GM18526 (cell line): ENCODE results near the gene HOXA9.

Experiments used
- POLR2A ChIP-seq: IDR thresholded peaks from 3 replicates; pipeline ENCODE4 v1.6.1; 2011; ENCODE audit not compliant: insufficient read length; ENCODE audit errors: extremely low read depth

HOXA9 gene

DNA sequence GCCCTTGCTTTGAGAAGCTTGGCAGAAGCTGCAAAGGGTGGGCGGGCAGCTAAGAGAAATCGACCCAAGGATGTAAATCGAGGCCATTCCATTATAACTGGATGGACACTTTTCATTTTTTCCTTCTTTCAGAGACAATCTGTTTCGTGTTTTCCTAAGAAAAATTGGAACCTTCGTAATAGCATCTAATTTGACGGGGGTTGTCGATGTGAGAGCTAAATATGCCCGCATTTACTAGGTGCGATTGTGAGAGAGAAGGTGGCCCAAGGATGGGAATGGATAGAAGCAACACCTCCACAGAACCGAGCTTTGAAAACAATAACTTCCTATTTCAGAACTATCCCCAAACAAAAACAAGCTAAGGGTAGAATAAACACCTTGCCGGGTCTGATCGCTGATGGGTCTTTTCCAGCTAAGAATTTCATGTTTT lies 33.9 kb downstream of the HOXA9 start:
- no peak for TF ChIP-seq POLR2A

- TF ChIP-seq POLR2A, result no peak
Observed at GRCh38 chr7:27130540-27131389, 34.6 kb downstream of the HOXA9 start, which contains the start of gene HOXA4. Gene HOXA4 (minus strand): TSS chr7:27130757. CDS start chr7:27130733, 24 bp downstream.

GRCh38 chr7:27129729-27130539 lies 35.4 kb downstream of the HOXA9 start:
- no peak for TF ChIP-seq POLR2A

DNA sequence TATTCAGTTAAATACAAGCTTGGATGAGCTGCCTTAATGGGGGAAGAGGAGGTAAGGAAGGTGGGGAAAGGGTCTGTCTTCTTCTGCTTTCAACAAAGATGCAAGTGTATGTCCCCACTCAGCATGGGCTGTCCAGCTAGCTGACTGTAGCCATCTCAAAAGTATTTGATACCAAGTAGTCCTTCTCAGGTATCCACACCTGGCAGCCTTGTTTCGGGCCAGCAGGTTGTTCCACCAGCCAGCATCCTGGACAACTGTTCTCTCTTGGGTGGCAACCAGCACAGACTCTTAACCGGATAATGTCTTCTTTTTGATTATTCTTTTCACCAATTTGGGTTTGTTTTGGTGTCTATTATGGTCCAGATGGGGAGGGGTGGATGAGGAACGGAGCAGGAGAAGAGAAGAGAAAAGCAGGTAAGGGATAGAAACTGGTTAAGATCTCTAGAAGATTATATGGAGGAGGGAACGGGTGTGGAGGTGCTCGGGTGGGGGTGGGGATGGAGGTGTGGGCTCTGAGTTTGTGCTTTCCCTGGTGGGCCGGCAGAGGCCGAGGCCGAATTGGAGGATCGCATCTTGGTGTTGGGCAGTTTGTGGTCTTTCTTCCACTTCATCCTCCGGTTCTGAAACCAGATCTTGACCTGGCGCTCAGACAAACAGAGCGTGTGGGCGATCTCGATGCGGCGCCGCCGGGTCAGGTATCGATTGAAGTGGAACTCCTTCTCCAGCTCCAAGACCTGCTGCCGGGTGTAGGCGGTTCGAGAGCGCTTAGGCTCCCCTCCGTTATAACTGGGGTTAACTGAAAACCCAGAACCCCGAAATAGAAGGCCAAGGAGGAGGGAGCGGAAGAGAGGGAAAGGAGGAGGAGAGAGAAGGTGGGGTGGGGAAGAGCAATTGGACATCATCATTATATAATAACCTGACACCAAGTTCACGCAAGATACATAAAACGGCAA lies 36.3 kb downstream of the HOXA9 start:
- no peak for TF ChIP-seq POLR2A

DNA sequence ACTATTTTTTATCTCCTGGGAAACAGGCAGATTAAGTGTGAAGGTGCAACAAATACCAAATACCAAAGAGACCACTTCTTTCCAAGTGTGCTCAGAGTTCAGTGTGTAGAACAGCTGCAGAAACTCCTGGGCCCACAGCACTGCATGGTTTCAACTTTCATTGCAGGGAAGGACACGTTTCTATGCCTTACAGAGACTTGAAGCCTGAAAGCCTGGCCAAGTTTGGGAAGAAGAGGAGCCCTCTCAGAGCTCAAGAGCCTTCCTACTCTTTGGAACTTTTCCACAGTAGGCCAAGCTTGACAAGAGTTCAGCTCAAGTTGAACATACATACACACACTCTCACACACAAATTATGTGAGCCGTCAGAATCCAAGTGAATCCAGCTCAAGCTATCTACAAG lies 37.3 kb downstream of the HOXA9 start:
- no peak for TF ChIP-seq POLR2A

DNA sequence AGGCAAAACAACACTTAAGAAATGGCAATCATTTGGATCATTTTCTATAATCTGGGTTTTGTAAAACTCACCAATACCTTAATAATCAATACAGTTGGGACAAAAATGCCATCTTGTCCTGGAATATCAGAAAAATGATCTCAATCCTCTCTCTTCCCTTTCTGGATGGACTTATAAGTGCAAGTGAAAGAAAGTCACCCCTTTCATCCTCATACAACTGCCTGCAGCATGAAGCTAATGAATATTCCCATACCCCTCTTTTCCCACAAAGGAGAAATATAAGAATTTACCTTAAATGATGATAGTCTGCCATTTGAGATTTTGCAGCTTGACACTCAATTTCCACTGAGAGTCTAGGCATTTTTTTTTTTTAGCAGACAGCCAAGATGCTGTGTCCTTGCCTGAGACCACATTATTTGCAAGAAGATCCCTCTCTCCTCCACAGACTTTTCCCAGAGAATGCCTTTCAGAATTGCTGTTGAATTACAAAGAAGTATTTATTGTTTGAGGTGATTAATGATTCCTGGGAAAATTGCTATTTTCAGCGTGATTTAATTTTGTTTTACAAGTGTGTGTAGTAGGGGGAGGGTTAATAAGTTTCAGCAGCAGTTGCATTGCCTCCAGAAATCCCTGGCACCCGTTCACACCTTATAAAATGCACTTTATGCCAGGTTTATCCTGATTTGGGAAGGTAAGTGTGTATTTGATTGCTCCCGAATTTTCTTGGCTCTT lies 38.6 kb downstream of the HOXA9 start:
- TF ChIP-seq POLR2A, result no peak

GRCh38 chr7:27125986-27126394 lies 39.3 kb downstream of the HOXA9 start:
- TF ChIP-seq POLR2A, result no peak

GRCh38 chr7:27124902-27125689 lies 40.2 kb downstream of the HOXA9 start:
- TF ChIP-seq POLR2A, result no peak

DNA sequence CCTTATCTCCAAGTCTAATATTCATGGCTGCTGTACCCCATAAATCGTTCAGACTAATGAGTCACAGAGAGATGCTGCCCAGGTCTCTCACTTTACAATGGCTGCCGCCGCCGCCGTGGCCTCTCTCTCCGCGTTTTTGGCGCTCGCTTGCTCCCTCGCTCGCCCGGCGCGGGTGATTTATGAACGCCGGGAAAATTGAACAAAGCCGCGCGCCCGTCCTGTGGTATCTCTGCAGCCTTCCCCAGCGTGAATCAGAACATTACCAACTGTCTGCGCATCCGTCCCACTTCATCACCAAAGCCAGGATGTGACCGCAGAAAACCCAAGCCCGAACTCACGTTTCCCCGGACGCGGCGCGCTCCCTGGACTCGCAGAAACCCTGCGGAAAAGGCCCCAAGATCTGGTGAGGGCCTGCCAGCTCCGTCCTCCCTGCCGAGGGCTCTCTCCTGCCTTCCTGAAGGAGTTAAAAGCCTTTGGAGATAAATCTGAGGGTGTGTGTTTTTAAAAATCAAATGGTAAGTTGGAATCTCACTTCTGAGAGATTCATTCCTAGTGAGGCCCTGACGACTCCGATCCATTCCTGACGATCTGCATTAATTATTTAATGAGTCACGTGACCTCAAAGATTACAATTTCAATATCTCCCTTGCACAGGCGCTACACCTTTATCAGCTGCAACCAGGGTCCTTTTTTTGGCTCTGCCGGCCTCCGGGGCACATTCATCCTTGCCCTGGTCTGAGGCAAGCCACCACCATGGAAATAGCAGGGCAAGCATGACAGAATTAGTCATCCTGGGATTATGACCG lies 41.0 kb downstream of the HOXA9 start:
- TF ChIP-seq POLR2A, result no peak

- no peak for TF ChIP-seq POLR2A
Observed at GRCh38 chr7:27123477-27124053, 41.8 kb downstream of the HOXA9 start.

DNA sequence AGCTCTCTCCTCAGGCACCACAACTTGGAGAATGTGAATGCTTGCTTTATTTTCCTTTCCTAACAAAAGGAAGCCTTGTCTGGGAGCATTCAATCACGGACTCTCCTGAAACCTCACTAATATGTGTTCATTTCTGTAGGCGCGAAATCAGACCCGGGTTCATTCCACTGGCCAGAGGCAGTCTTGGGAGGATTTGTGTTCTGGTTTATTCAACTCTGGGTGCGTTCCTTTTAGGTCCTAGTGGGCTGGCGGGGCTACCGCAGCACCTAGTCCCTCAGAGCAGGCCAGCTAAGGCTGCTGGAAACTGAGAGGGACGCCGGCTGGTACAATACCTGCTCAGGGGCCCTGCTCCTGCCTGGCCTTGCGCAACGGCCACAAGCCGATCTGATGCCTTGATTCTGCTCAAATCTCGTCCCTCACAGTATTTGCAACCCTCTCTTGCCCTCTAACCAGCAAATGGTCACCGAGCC lies 42.3 kb downstream of the HOXA9 start:
- TF ChIP-seq POLR2A, result no peak
